ENCODE results near the gene XBP1.

DNA sequence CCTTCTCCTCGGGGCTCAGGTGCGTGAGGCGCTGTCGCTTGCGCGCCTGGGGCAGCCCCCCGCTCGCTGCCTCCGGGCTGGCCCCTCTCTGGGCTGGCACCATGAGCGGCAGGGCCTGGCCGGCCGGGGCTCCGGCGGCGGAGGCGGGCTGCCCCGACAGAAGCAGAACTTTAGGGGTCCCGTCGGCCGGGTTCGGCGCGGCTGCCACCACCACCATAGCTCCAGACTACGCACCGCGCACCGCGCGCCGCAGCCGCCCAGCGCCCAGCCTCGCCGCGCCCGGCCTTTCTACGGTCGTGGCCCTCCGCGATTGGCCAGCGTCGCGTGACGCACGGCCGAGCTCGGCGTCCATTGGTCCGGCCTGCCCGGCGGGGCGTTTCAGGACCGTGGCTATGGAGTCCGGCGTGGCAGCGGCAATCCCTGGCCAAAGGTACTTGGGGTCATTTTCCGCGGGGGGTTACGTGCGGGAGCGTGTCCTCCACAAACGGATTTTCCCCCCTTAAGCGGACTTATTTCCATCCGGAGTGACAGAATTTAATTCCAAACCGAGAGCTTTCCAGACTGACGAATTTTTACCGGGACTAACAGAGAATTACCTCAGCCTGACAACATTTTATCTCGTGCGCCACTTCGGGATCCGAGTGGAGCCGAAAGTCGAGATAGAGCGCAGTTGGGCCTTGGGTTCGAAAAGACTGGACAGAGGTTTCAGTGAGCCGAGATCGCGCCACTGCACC, at the start of gene XBP1:
- TF ChIP-seq, protein P1, sequence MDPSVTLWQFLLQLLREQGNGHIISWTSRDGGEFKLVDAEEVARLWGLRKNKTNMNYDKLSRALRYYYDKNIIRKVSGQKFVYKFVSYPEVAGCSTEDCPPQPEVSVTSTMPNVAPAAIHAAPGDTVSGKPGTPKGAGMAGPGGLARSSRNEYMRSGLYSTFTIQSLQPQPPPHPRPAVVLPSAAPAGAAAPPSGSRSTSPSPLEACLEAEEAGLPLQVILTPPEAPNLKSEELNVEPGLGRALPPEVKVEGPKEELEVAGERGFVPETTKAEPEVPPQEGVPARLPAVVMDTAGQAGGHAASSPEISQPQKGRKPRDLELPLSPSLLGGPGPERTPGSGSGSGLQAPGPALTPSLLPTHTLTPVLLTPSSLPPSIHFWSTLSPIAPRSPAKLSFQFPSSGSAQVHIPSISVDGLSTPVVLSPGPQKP (IDR thresholded peaks at IDR 0.05; ENCODE audit: borderline replicate concordance, low read depth, low read length) = no peak
- TF ChIP-seq, protein P2, sequence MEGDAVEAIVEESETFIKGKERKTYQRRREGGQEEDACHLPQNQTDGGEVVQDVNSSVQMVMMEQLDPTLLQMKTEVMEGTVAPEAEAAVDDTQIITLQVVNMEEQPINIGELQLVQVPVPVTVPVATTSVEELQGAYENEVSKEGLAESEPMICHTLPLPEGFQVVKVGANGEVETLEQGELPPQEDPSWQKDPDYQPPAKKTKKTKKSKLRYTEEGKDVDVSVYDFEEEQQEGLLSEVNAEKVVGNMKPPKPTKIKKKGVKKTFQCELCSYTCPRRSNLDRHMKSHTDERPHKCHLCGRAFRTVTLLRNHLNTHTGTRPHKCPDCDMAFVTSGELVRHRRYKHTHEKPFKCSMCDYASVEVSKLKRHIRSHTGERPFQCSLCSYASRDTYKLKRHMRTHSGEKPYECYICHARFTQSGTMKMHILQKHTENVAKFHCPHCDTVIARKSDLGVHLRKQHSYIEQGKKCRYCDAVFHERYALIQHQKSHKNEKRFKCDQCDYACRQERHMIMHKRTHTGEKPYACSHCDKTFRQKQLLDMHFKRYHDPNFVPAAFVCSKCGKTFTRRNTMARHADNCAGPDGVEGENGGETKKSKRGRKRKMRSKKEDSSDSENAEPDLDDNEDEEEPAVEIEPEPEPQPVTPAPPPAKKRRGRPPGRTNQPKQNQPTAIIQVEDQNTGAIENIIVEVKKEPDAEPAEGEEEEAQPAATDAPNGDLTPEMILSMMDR (conservative IDR thresholded peaks at IDR 0.05; ENCODE audit: low read depth, low read length) = no peak
- TF ChIP-seq RCOR1 (IDR thresholded peaks at IDR 0.05; ENCODE audit: insufficient replicate concordance, low read length) = no peak
